ENCODE data around the gene CXorf65.

DNA sequence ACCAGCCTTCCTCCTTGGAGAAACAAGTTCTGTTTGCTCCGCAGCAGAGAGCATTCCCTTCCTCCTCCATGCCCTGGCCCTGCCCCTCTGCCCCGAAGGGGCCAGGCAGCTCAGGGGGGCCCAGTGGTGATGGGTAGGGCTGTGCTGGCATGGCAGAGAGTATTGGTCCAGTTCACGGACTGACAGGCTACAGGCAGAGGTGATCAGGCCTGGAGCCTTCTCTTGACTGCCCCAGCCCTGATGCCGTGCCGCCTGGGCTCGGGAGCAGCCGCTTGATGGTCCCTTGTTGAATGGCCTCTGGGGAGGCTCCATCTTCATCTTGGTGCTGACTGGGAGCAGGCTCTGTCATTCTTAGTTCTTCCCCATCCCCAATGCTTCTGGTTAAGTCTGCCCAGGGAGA is 47.7 kb upstream of the CXorf65 start:
- TF ChIP-seq CTCF (IDR thresholded peaks at IDR 0.05) (no peak), POLR2A (IDR thresholded peaks at IDR 0.05) (no peak), POLR2AphosphoS5 (IDR thresholded peaks at IDR 0.05; ENCODE audit: insufficient read depth in 1 of 2, low read depth in 1 of 2) (no peak)
